ENCODE measurements around the gene DNAJC30. TPM values are rescaled to one million over a fixed set of nuclear protein-coding genes. Genes with fewer than 3 reads are reported as not detected.
A peak's percentile ranks its signal among the peaks of the same experiment; 100 is the strongest.

Gene DNAJC30
- total RNA-seq, 2 experiments from 2014 or later, result 9.5 to 10.7 TPM

- Mint-ChIP-seq H3K4me1 (peaks cover 12% of the 10 kb centered on the region), H3K9me3 (no peaks in the 10 kb centered on the region), H3K27me3 (no peaks in the 10 kb centered on the region), H3K36me3 (peaks cover 15% of the 10 kb centered on the region), H3K27ac (no peak overlapping the region), H3K4me3 (no peak overlapping the region)
- no peak for DNase-seq
Measured at GRCh38 chr7:73702226-73702625, 19.0 kb upstream of the DNAJC30 start.

GRCh38 chr7:73701357-73701995, 18.2 kb upstream of the DNAJC30 start:
- no peak for DNase-seq
- H3K27ac Mint-ChIP-seq, result no peak overlapping the region
- H3K4me1 Mint-ChIP-seq, result peaks cover 5% of the 10 kb centered on the region
- H3K4me3 Mint-ChIP-seq, result no peak overlapping the region
- H3K9me3 Mint-ChIP-seq, result no peaks in the 10 kb centered on the region
- H3K27me3 Mint-ChIP-seq, result no peaks in the 10 kb centered on the region
- peaks cover 18% of the 10 kb centered on the region for H3K36me3 Mint-ChIP-seq

GRCh38 chr7:73700581-73701134, 17.4 kb upstream of the DNAJC30 start:
- no peaks in the 10 kb centered on the region for H3K27me3 Mint-ChIP-seq
- H3K36me3 Mint-ChIP-seq, result peaks cover 18% of the 10 kb centered on the region
- H3K4me3 Mint-ChIP-seq, result no peak overlapping the region
- no peak overlapping the region for H3K27ac Mint-ChIP-seq
- no peak for DNase-seq
- peaks cover 5% of the 10 kb centered on the region for H3K4me1 Mint-ChIP-seq
- no peaks in the 10 kb centered on the region for H3K9me3 Mint-ChIP-seq

GRCh38 chr7:73700069-73700423, 16.8 kb upstream of the DNAJC30 start:
- peaks cover 18% of the 10 kb centered on the region for H3K36me3 Mint-ChIP-seq

GRCh38 chr7:73699370-73700068, 16.3 kb upstream of the DNAJC30 start:
- Mint-ChIP-seq H3K27ac (no peak overlapping the region), H3K36me3 (peaks cover 20% of the 10 kb centered on the region), H3K4me3 (no peak overlapping the region), H3K4me1 (peaks cover 5% of the 10 kb centered on the region), H3K9me3 (no peaks in the 10 kb centered on the region), H3K27me3 (no peaks in the 10 kb centered on the region)
- DNase-seq, result no peak

More at GRCh38 chr7:73700069-73700423, 16.8 kb upstream of the DNAJC30 start:
- Mint-ChIP-seq H3K4me1 (peaks cover 5% of the 10 kb centered on the region), H3K4me3 (no peak overlapping the region), H3K27ac (no peak overlapping the region), H3K27me3 (no peaks in the 10 kb centered on the region), H3K9me3 (no peaks in the 10 kb centered on the region)
- no peak for DNase-seq

- Mint-ChIP-seq H3K27me3 (no peaks in the 10 kb centered on the region), H3K36me3 (peaks cover 23% of the 10 kb centered on the region), H3K27ac (no peak overlapping the region), H3K9me3 (no peaks in the 10 kb centered on the region), H3K4me3 (no peak overlapping the region), H3K4me1 (peaks cover 4% of the 10 kb centered on the region)
- DNase-seq, result no peak
Measured at GRCh38 chr7:73698410-73698809, 15.2 kb upstream of the DNAJC30 start.

- H3K27ac Mint-ChIP-seq, result no peak overlapping the region
- H3K9me3 Mint-ChIP-seq, result no peaks in the 10 kb centered on the region
- H3K4me1 Mint-ChIP-seq, result no peaks in the 10 kb centered on the region
- H3K27me3 Mint-ChIP-seq, result no peaks in the 10 kb centered on the region
- H3K36me3 Mint-ChIP-seq, result peaks cover 22% of the 10 kb centered on the region
- H3K4me3 Mint-ChIP-seq, result no peak overlapping the region
- no peak for DNase-seq
Measured at GRCh38 chr7:73696372-73696771, 13.1 kb upstream of the DNAJC30 start.

- Mint-ChIP-seq H3K9me3 (no peaks in the 10 kb centered on the region), H3K36me3 (peaks cover 43% of the 10 kb centered on the region), H3K4me1 (peaks cover 21% of the 10 kb centered on the region), H3K27ac (no peak overlapping the region), H3K4me3 (no peak overlapping the region), H3K27me3 (no peaks in the 10 kb centered on the region)
- DNase-seq, result no peak
Measured at GRCh38 chr7:73690646-73691045, 7.4 kb upstream of the DNAJC30 start.

- DNase-seq, result no peak
- Mint-ChIP-seq H3K4me3 (no peak overlapping the region), H3K27ac (peak overlapping the region; percentile 3), H3K27me3 (no peaks in the 10 kb centered on the region), H3K9me3 (no peaks in the 10 kb centered on the region), H3K36me3 (peaks cover 40% of the 10 kb centered on the region), H3K4me1 (peaks cover 21% of the 10 kb centered on the region)
Measured at GRCh38 chr7:73688288-73688687, 5.0 kb upstream of the DNAJC30 start.

- Mint-ChIP-seq H3K27me3 (no peaks in the 10 kb centered on the region), H3K36me3 (peaks cover 39% of the 10 kb centered on the region), H3K4me1 (peaks cover 41% of the 10 kb centered on the region), H3K27ac (no peak overlapping the region), H3K4me3 (no peak overlapping the region), H3K9me3 (no peaks in the 10 kb centered on the region)
- no peak for DNase-seq
Measured at GRCh38 chr7:73685311-73685710, 2.1 kb upstream of the DNAJC30 start.

GRCh38 chr7:73683788-73684693, 788 bp upstream of the DNAJC30 start:
- H3K9me3 Mint-ChIP-seq, result no peaks in the 10 kb centered on the region
- H3K27ac Mint-ChIP-seq, result peak overlapping the region; percentile 98
- H3K4me1 Mint-ChIP-seq, result peaks cover 47% of the 10 kb centered on the region
- peaks cover 31% of the 10 kb centered on the region for H3K36me3 Mint-ChIP-seq
- H3K4me3 Mint-ChIP-seq, result peak overlapping the region; percentile 96
- H3K27me3 Mint-ChIP-seq, result no peaks in the 10 kb centered on the region
- no peak for DNase-seq

GRCh38 chr7:73682745-73683055, 553 bp downstream of the DNAJC30 start:
- H3K4me3 Mint-ChIP-seq, result peak overlapping the region; percentile 96
- H3K4me1 Mint-ChIP-seq, result peaks cover 39% of the 10 kb centered on the region
- no peaks in the 10 kb centered on the region for H3K9me3 Mint-ChIP-seq
- H3K36me3 Mint-ChIP-seq, result peaks cover 36% of the 10 kb centered on the region
- no peak for DNase-seq
- peak overlapping the region; percentile 98 for H3K27ac Mint-ChIP-seq
- H3K27me3 Mint-ChIP-seq, result no peaks in the 10 kb centered on the region

- DNase-seq, result no peak
- H3K27ac Mint-ChIP-seq, result no peak overlapping the region
- no peaks in the 10 kb centered on the region for H3K27me3 Mint-ChIP-seq
- H3K36me3 Mint-ChIP-seq, result peaks cover 32% of the 10 kb centered on the region
- peak overlapping the region; percentile 96 for H3K4me3 Mint-ChIP-seq
- H3K4me1 Mint-ChIP-seq, result peaks cover 33% of the 10 kb centered on the region
- H3K9me3 Mint-ChIP-seq, result no peaks in the 10 kb centered on the region
Measured at GRCh38 chr7:73681031-73681430, 2.2 kb downstream of the DNAJC30 start.

- Mint-ChIP-seq H3K27me3 (no peaks in the 10 kb centered on the region), H3K9me3 (no peaks in the 10 kb centered on the region), H3K27ac (peak overlapping the region; percentile 48), H3K4me1 (peaks cover 32% of the 10 kb centered on the region), H3K36me3 (peaks cover 32% of the 10 kb centered on the region), H3K4me3 (no peak overlapping the region)
- no peak for DNase-seq
Measured at GRCh38 chr7:73680501-73680900, 2.8 kb downstream of the DNAJC30 start.

- Mint-ChIP-seq H3K27me3 (no peaks in the 10 kb centered on the region), H3K27ac (peak overlapping the region; percentile 16), H3K9me3 (no peaks in the 10 kb centered on the region), H3K36me3 (peaks cover 32% of the 10 kb centered on the region), H3K4me3 (no peak overlapping the region), H3K4me1 (peaks cover 32% of the 10 kb centered on the region)
- DNase-seq, result no peak
Measured at GRCh38 chr7:73679709-73680108, 3.5 kb downstream of the DNAJC30 start.

All from activated naive CD8-positive, alpha-beta T cell treated with anti-CD3 and anti-CD28 coated beads for 36 hours (primary cell).